HepG2 (cell line): Measurements from ENCODE around the gene AQP10. TPM values are rescaled to one million over a fixed set of nuclear protein-coding genes. Genes with fewer than 3 reads are reported as not detected.
A peak's percentile ranks its signal among the peaks of the same experiment; 100 is the strongest.

Experiments
- CENPT ChIP-seq: sonication (generic); formaldehyde crosslinking; IDR thresholded peaks from 2 replicates; pipeline ENCODE4 v1.8.0; 2022; ENCODE audit warnings: low read depth, mild to moderate bottlenecking, moderate library complexity, missing genetic modification reagents
- EZH2 ChIP-seq: conservative IDR thresholded peaks from 2 replicates; pipeline ENCODE4 v1.6.1; 2012; ENCODE audit warnings: mild to moderate bottlenecking, low read depth, low read length, moderate library complexity
- NRL ChIP-seq: sonication (generic); formaldehyde crosslinking; IDR thresholded peaks from 2 replicates; pipeline ENCODE4 v1.5.0; 2020; ENCODE audit warnings: missing genetic modification reagents, mild to moderate bottlenecking, moderate library complexity, borderline replicate concordance
- POLR2AphosphoS2 ChIP-seq: IDR thresholded peaks from 2 replicates; pipeline ENCODE4 v1.6.1; 2011; ENCODE audit warnings: low read depth, low read length, improper control_type of control experiment
- RBM39 ChIP-seq: fragments of 200-400 bp; formaldehyde crosslinking; IDR thresholded peaks from one replicate; pipeline ENCODE4 v1.6.1; 2018; ENCODE audit warnings: antibody characterized with exemption, mild to moderate bottlenecking, low read depth, low read length; ENCODE audit not compliant: poor library complexity, severe bottlenecking
- TARDBP ChIP-seq: sonication (generic); formaldehyde crosslinking; IDR thresholded peaks from 2 replicates; pipeline ENCODE4 v1.8.0; 2022; ENCODE audit warnings: mild to moderate bottlenecking, missing genetic modification reagents
- ZNF33B ChIP-seq: sonication (generic); formaldehyde crosslinking; IDR thresholded peaks from 2 replicates; pipeline ENCODE4 v1.5.1; 2020; ENCODE audit warnings: mild to moderate bottlenecking, missing genetic modification reagents
- polyA plus RNA-seq, 8 experiments: library from polyadenylated mRNA; depleted of rRNA in 3 of 8; stranded (reverse) in 7 of 8; unstranded in 1 of 8; fragments of >200 nt; fragmentation: Illumina TruSeq in 4 of 8; extraction: Trizol in 4 of 8; gene quantifications; 2 replicates each; pipeline versions ENCODE4 v1.2.1 to v1.2.3, GENCODE V29; 2011 to 2016; ENCODE audit warnings: low read depth in 4 of 8, missing spikeins in 1 of 8, mixed read lengths in 1 of 8; ENCODE audit not compliant: insufficient read depth in 1 of 8
- total RNA-seq, 5 experiments: library from RNA; depleted of rRNA; stranded (reverse); fragments of >200 nt; fragmentation: Illumina TruSeq; extraction: Trizol; gene quantifications; 2 replicates each; pipeline ENCODE4 v1.2.3, GENCODE V29; 2016; ENCODE audit warnings: low read depth in 1 of 5
- TF ChIP-seq, protein P1 (sequence below): sonication (generic); formaldehyde crosslinking; IDR thresholded peaks from 2 replicates; pipeline ENCODE4 v1.4.0; 2020; ENCODE audit warnings: missing genetic modification reagents, mild to moderate bottlenecking, borderline replicate concordance
- TF ChIP-seq, protein P2 (sequence below): sonication (generic); formaldehyde crosslinking; IDR thresholded peaks from 2 replicates; pipeline ENCODE4 v1.8.0; 2022; ENCODE audit warnings: mild to moderate bottlenecking, missing genetic modification reagents, moderate library complexity
- TF ChIP-seq, protein P3 (sequence below): sonication (generic); formaldehyde crosslinking; IDR thresholded peaks from 2 replicates; pipeline ENCODE4 v1.5.1; 2020; ENCODE audit warnings: mild to moderate bottlenecking, missing genetic modification reagents, borderline replicate concordance
- TF ChIP-seq, protein P4 (sequence below): sonication (generic); formaldehyde crosslinking; IDR thresholded peaks from 2 replicates; pipeline ENCODE4 v1.4.0; 2020; ENCODE audit warnings: low read depth, mild to moderate bottlenecking, missing genetic modification reagents
- TF ChIP-seq, protein P5 (sequence below): sonication (generic); formaldehyde crosslinking; IDR thresholded peaks from 2 replicates; pipeline ENCODE4 v1.4.0; 2020; ENCODE audit warnings: missing genetic modification reagents

Gene AQP10
- total and polyA plus RNA-seq, 2 of the 13 experiments (the other 11 are each of a cell fraction or from before 2014, with no cell fraction given), result 0.30 TPM; not detected in 1

DNA sequence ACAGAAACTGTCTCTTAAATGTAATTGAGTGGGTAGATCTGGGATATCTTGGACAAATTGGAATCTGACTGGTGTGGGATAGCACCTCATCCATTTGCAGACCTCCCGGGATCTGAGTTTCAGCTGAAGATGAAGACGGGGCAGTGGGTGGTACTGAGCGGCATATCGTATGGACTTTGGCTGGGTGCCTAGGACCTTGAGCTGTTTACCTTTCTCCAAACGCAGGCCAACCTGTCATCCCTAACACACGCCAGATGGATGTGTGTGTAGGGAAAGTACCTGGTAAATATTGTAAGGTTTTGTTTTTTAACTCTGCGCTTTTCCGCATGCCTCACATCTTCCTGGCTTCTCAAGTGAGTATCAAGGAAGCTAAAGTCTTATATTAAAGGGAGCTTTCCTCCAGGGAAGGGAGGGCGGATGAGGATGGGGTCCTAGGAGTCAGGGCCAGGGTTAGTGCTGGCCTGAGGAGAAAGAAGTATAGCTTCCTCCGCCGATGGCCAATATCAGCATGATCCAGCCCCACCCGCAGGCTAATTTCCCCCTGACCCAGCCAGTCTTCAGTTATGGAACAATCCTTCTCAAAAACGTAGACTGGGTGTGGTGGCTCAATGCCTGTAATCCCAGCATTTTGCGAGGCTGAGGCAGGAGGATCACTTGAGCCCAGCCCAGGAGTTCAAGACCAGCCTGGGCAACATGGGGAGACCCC is 30.6 kb downstream of the AQP10 start (continued):
- TF ChIP-seq, protein P1, sequence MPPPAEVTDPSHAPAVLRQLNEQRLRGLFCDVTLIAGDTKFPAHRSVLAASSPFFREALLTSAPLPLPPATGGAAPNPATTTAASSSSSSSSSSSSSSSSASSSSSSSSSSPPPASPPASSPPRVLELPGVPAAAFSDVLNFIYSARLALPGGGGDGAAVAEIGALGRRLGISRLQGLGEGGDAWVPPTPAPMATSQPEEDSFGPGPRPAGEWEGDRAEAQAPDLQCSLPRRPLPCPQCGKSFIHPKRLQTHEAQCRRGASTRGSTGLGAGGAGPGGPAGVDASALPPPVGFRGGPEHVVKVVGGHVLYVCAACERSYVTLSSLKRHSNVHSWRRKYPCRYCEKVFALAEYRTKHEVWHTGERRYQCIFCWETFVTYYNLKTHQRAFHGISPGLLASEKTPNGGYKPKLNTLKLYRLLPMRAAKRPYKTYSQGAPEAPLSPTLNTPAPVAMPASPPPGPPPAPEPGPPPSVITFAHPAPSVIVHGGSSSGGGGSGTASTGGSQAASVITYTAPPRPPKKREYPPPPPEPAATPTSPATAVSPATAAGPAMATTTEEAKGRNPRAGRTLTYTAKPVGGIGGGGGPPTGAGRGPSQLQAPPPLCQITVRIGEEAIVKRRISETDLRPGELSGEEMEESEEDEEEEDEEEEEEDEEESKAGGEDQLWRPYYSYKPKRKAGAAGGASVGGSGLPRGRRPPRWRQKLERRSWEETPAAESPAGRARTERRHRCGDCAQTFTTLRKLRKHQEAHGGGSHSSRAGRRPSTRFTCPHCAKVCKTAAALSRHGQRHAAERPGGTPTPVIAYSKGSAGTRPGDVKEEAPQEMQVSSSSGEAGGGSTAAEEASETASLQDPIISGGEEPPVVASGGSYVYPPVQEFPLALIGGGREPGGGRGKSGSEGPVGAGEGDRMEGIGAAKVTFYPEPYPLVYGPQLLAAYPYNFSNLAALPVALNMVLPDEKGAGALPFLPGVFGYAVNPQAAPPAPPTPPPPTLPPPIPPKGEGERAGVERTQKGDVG, result no peak
- TF ChIP-seq, protein P2, sequence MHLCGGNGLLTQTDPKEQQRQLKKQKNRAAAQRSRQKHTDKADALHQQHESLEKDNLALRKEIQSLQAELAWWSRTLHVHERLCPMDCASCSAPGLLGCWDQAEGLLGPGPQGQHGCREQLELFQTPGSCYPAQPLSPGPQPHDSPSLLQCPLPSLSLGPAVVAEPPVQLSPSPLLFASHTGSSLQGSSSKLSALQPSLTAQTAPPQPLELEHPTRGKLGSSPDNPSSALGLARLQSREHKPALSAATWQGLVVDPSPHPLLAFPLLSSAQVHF (CRISPR knock-in tag), result no peak
- TF ChIP-seq EZH2, result no peak
- TF ChIP-seq POLR2AphosphoS2, result no peak
- TF ChIP-seq, protein P3, sequence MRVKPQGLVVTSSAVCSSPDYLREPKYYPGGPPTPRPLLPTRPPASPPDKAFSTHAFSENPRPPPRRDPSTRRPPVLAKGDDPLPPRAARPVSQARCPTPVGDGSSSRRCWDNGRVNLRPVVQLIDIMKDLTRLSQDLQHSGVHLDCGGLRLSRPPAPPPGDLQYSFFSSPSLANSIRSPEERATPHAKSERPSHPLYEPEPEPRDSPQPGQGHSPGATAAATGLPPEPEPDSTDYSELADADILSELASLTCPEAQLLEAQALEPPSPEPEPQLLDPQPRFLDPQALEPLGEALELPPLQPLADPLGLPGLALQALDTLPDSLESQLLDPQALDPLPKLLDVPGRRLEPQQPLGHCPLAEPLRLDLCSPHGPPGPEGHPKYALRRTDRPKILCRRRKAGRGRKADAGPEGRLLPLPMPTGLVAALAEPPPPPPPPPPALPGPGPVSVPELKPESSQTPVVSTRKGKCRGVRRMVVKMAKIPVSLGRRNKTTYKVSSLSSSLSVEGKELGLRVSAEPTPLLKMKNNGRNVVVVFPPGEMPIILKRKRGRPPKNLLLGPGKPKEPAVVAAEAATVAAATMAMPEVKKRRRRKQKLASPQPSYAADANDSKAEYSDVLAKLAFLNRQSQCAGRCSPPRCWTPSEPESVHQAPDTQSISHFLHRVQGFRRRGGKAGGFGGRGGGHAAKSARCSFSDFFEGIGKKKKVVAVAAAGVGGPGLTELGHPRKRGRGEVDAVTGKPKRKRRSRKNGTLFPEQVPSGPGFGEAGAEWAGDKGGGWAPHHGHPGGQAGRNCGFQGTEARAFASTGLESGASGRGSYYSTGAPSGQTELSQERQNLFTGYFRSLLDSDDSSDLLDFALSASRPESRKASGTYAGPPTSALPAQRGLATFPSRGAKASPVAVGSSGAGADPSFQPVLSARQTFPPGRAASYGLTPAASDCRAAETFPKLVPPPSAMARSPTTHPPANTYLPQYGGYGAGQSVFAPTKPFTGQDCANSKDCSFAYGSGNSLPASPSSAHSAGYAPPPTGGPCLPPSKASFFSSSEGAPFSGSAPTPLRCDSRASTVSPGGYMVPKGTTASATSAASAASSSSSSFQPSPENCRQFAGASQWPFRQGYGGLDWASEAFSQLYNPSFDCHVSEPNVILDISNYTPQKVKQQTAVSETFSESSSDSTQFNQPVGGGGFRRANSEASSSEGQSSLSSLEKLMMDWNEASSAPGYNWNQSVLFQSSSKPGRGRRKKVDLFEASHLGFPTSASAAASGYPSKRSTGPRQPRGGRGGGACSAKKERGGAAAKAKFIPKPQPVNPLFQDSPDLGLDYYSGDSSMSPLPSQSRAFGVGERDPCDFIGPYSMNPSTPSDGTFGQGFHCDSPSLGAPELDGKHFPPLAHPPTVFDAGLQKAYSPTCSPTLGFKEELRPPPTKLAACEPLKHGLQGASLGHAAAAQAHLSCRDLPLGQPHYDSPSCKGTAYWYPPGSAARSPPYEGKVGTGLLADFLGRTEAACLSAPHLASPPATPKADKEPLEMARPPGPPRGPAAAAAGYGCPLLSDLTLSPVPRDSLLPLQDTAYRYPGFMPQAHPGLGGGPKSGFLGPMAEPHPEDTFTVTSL (CRISPR knock-in tag), result peak; percentile 39; the same call in 1 of the 2 replicates
- TF ChIP-seq CENPT (CRISPR knock-in tag), result no peak
- peak; percentile 29; the same call in 1 of the 2 replicates for TF ChIP-seq TARDBP (CRISPR knock-in tag)
- TF ChIP-seq, protein P4, sequence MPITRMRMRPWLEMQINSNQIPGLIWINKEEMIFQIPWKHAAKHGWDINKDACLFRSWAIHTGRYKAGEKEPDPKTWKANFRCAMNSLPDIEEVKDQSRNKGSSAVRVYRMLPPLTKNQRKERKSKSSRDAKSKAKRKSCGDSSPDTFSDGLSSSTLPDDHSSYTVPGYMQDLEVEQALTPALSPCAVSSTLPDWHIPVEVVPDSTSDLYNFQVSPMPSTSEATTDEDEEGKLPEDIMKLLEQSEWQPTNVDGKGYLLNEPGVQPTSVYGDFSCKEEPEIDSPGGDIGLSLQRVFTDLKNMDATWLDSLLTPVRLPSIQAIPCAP, result no peak
- TF ChIP-seq RBM39, result no peak
- no peak for TF ChIP-seq ZNF33B (CRISPR knock-in tag)
- TF ChIP-seq, protein P5, sequence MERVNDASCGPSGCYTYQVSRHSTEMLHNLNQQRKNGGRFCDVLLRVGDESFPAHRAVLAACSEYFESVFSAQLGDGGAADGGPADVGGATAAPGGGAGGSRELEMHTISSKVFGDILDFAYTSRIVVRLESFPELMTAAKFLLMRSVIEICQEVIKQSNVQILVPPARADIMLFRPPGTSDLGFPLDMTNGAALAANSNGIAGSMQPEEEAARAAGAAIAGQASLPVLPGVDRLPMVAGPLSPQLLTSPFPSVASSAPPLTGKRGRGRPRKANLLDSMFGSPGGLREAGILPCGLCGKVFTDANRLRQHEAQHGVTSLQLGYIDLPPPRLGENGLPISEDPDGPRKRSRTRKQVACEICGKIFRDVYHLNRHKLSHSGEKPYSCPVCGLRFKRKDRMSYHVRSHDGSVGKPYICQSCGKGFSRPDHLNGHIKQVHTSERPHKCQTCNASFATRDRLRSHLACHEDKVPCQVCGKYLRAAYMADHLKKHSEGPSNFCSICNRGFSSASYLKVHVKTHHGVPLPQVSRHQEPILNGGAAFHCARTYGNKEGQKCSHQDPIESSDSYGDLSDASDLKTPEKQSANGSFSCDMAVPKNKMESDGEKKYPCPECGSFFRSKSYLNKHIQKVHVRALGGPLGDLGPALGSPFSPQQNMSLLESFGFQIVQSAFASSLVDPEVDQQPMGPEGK (CRISPR knock-in tag), result no peak
- no peak for TF ChIP-seq NRL (CRISPR knock-in tag)
